NCI-H345 treated with DMSO at 0.1 percent for 48 hours (cell line): ENCODE data around the gene KLHL6.
"Not testable (repeated sequence)": the region's sequence is repeated elsewhere in the genome, so short reads cannot be mapped to it uniquely, and the experiment has no call there.

Experiments
- DNase-seq: peaks from one replicate; lab custom pipeline; 2025; ENCODE audit not compliant: unreplicated experiment; lab: John Stamatoyannopoulos, UW

Gene KLHL6

GRCh38 chr3:183555541-183556081, at the start of gene KLHL6:
Gene KLHL6 (minus strand): TSS chr3:183555706. CDS start chr3:183555653, 53 bp downstream.
- no peak for DNase-seq

GRCh38 chr3:183597959-183598358, 42.5 kb upstream of the KLHL6 start:
- DNase-seq: no peak

- no peak for DNase-seq
Measured at GRCh38 chr3:183594636-183595035, 39.1 kb upstream of the KLHL6 start.

- no peak for DNase-seq
Measured at GRCh38 chr3:183592821-183593220, 37.3 kb upstream of the KLHL6 start.

GRCh38 chr3:183591881-183592521, 36.5 kb upstream of the KLHL6 start:
- no peak for DNase-seq

GRCh38 chr3:183590442-183590841, 34.9 kb upstream of the KLHL6 start:
- no peak for DNase-seq

GRCh38 chr3:183587336-183587735, 31.8 kb upstream of the KLHL6 start:
- DNase-seq: no peak

GRCh38 chr3:183586477-183586876, 31.0 kb upstream of the KLHL6 start:
- DNase-seq: no peak

GRCh38 chr3:183584914-183585280, 29.4 kb upstream of the KLHL6 start:
- no peak for DNase-seq

GRCh38 chr3:183584246-183584913, 28.9 kb upstream of the KLHL6 start:
- no peak for DNase-seq

- no peak for DNase-seq
Measured at GRCh38 chr3:183583331-183584245, 28.1 kb upstream of the KLHL6 start.

GRCh38 chr3:183582161-183582560, 26.7 kb upstream of the KLHL6 start:
- DNase-seq: no peak

GRCh38 chr3:183581496-183582155, 26.1 kb upstream of the KLHL6 start:
- DNase-seq: no peak

GRCh38 chr3:183579967-183580900, 24.7 kb upstream of the KLHL6 start:
- no peak for DNase-seq

GRCh38 chr3:183578179-183578578, 22.7 kb upstream of the KLHL6 start:
- no peak for DNase-seq

GRCh38 chr3:183577346-183577745, 21.8 kb upstream of the KLHL6 start:
- peak; percentile 14 for DNase-seq

- DNase-seq: peak; percentile 84
Measured at GRCh38 chr3:183576487-183577107, 21.1 kb upstream of the KLHL6 start.

GRCh38 chr3:183572935-183573334, 17.4 kb upstream of the KLHL6 start:
- no peak for DNase-seq

- not testable (repeated sequence) for DNase-seq
Measured at GRCh38 chr3:183570191-183570590, 14.7 kb upstream of the KLHL6 start.
